ENCODE data around the gene TULP1.

TULP1 gene

GRCh38 chr6:35554811-35555210, 42.1 kb upstream of the TULP1 start:
- no peaks in the 10 kb centered on the region for H3K4me1 ChIP-seq (ENCODE audit: insufficient read depth, poor library complexity, severe bottlenecking)
- no peak for DNase-seq (ENCODE audit: low spot score)
- peaks cover 8% of the 10 kb centered on the region for H3K9me3 ChIP-seq (ENCODE audit: severe bottlenecking)
- H3K4me3 ChIP-seq (ENCODE audit: severe bottlenecking) = no peak overlapping the region
- no peaks in the 10 kb centered on the region for H3K36me3 ChIP-seq (ENCODE audit: low read depth)
- no peak for TF ChIP-seq CTCF (IDR thresholded peaks at IDR 0.05; ENCODE audit: poor library complexity, severe bottlenecking)
- no peak overlapping the region for H3K27ac ChIP-seq (ENCODE audit: poor library complexity, severe bottlenecking)
- no peaks in the 10 kb centered on the region for H3K27me3 ChIP-seq (ENCODE audit: insufficient read depth, poor library complexity, severe bottlenecking)
- no peak for ATAC-seq (ENCODE audit: low read depth)

DNA sequence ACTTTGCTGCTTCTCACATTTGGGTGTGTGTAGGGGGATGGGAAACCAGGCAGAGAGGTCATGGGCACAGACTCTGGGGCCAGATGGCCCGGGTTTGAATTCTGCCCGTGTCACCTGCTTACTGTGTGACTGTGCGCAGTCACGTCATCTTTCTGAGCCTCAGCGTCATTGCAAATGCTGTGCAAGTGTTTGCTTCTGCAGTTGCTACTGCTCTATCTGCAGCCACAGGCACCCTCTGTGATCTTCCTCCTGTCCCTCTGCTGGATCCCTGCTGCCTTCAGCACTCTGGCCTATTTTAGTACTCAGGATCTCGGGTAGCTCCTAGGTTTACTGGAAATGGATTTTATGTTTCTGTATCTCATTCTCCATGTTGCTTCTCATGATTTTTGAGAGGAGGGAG, 40.6 kb upstream of the TULP1 start:
- no peak for TF ChIP-seq CTCF (IDR thresholded peaks at IDR 0.05; ENCODE audit: poor library complexity, severe bottlenecking)
- Histone ChIP-seq H3K4me3 (ENCODE audit: severe bottlenecking) (no peak overlapping the region), H3K36me3 (ENCODE audit: low read depth) (no peaks in the 10 kb centered on the region), H3K4me1 (ENCODE audit: insufficient read depth, poor library complexity, severe bottlenecking) (no peaks in the 10 kb centered on the region), H3K9me3 (ENCODE audit: severe bottlenecking) (peaks cover 10% of the 10 kb centered on the region), H3K27me3 (ENCODE audit: insufficient read depth, poor library complexity, severe bottlenecking) (no peaks in the 10 kb centered on the region), H3K27ac (ENCODE audit: poor library complexity, severe bottlenecking) (no peak overlapping the region)
- DNase-seq (ENCODE audit: low spot score) (no peak), ATAC-seq (ENCODE audit: low read depth) (no peak)

- no peak for DNase-seq (ENCODE audit: low spot score)
- no peak for ATAC-seq (ENCODE audit: low read depth)
- Histone ChIP-seq H3K4me3 (ENCODE audit: severe bottlenecking) (no peak overlapping the region), H3K36me3 (ENCODE audit: low read depth) (no peaks in the 10 kb centered on the region), H3K4me1 (ENCODE audit: insufficient read depth, poor library complexity, severe bottlenecking) (no peaks in the 10 kb centered on the region), H3K9me3 (ENCODE audit: severe bottlenecking) (peaks cover 10% of the 10 kb centered on the region), H3K27ac (ENCODE audit: poor library complexity, severe bottlenecking) (no peak overlapping the region), H3K27me3 (ENCODE audit: insufficient read depth, poor library complexity, severe bottlenecking) (no peaks in the 10 kb centered on the region)
- TF ChIP-seq CTCF (IDR thresholded peaks at IDR 0.05; ENCODE audit: poor library complexity, severe bottlenecking) = peak; percentile 52
These were observed 39.7 kb upstream of the TULP1 start for GRCh38 chr6:35552285-35552917.

DNA sequence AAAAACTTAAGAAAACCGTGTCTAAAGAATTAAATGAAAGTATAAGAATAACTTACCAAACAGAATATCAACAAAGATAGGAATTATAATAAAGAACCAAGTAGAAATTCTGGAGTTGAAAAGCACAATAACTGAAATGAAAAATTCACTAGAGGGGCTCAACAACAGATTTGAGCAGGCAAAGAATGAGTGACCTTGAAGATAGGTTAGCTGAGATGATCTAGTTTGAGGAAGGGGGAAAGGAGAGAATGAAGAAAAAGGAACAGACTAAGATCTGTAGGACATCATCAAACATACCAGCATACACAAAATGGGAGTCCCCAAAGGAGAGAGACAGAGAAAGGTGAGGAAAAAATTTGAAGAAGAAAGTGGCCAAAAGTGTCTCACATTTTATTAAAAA, 37.7 kb upstream of the TULP1 start:
- no peak for ATAC-seq (ENCODE audit: low read depth)
- H3K4me1 ChIP-seq (ENCODE audit: insufficient read depth, poor library complexity, severe bottlenecking) = no peaks in the 10 kb centered on the region
- no peak for TF ChIP-seq CTCF (IDR thresholded peaks at IDR 0.05; ENCODE audit: poor library complexity, severe bottlenecking)
- H3K9me3 ChIP-seq (ENCODE audit: severe bottlenecking) = peaks cover 10% of the 10 kb centered on the region
- no peaks in the 10 kb centered on the region for H3K36me3 ChIP-seq (ENCODE audit: low read depth)
- no peak overlapping the region for H3K27ac ChIP-seq (ENCODE audit: poor library complexity, severe bottlenecking)
- no peak overlapping the region for H3K4me3 ChIP-seq (ENCODE audit: severe bottlenecking)
- H3K27me3 ChIP-seq (ENCODE audit: insufficient read depth, poor library complexity, severe bottlenecking) = no peaks in the 10 kb centered on the region
- no peak for DNase-seq (ENCODE audit: low spot score)

- Histone ChIP-seq H3K36me3 (ENCODE audit: low read depth) (no peaks in the 10 kb centered on the region), H3K9me3 (ENCODE audit: severe bottlenecking) (peaks cover 10% of the 10 kb centered on the region), H3K27me3 (ENCODE audit: insufficient read depth, poor library complexity, severe bottlenecking) (no peaks in the 10 kb centered on the region), H3K4me3 (ENCODE audit: severe bottlenecking) (no peak overlapping the region), H3K4me1 (ENCODE audit: insufficient read depth, poor library complexity, severe bottlenecking) (peaks cover 8% of the 10 kb centered on the region), H3K27ac (ENCODE audit: poor library complexity, severe bottlenecking) (no peak overlapping the region)
- no peak for ATAC-seq (ENCODE audit: low read depth)
- TF ChIP-seq CTCF (IDR thresholded peaks at IDR 0.05; ENCODE audit: poor library complexity, severe bottlenecking) = no peak
- DNase-seq (ENCODE audit: low spot score) = no peak
These were observed 35.0 kb upstream of the TULP1 start for GRCh38 chr6:35547676-35548075.
